Epithelial cell of esophagus (primary cell): ENCODE measurements around the gene MACF1.

ENCODE experiments used
- DNase-seq: peaks from one replicate; pipeline ENCODE4 v3.0.0; 2010; ENCODE audit warnings: low read depth
- H3K4me3 ChIP-seq: 2 replicates; pipeline ENCODE4 v1.5.1; 2011; ENCODE audit warnings: mild to moderate bottlenecking, low read length, control low read depth
- TF ChIP-seq, protein P1 (sequence below): IDR thresholded peaks from 2 replicates; pipeline ENCODE4 v1.5.1; 2011; ENCODE audit warnings: low read depth, mild to moderate bottlenecking, low read length, control low read depth, inconsistent platforms; ENCODE audit not compliant: insufficient read depth; ENCODE audit errors: missing control alignments

Gene MACF1

DNA sequence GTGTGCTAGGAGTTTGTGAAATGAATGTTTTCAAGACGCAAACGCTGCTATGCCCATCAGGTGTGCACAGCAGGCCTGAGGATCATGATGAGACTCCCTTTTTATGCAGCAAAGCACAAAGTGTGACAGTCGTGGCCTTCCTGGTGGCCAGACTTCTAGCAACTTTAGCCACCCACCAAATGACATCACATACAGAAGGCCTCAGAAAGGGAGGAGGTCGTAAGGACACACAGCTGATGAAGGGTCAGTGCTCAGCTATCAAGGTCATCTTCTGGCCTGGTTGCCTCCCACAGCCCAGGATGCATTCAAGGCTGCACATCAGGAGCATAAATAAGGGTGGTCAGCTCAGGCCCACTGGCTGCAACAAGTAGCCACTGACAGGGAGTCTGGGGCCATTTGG, 323.6 kb downstream of the MACF1 start:
- no peak overlapping the region for H3K4me3 ChIP-seq
- DNase-seq, result no peak
- TF ChIP-seq, protein P1, sequence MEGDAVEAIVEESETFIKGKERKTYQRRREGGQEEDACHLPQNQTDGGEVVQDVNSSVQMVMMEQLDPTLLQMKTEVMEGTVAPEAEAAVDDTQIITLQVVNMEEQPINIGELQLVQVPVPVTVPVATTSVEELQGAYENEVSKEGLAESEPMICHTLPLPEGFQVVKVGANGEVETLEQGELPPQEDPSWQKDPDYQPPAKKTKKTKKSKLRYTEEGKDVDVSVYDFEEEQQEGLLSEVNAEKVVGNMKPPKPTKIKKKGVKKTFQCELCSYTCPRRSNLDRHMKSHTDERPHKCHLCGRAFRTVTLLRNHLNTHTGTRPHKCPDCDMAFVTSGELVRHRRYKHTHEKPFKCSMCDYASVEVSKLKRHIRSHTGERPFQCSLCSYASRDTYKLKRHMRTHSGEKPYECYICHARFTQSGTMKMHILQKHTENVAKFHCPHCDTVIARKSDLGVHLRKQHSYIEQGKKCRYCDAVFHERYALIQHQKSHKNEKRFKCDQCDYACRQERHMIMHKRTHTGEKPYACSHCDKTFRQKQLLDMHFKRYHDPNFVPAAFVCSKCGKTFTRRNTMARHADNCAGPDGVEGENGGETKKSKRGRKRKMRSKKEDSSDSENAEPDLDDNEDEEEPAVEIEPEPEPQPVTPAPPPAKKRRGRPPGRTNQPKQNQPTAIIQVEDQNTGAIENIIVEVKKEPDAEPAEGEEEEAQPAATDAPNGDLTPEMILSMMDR, result no peak

DNA sequence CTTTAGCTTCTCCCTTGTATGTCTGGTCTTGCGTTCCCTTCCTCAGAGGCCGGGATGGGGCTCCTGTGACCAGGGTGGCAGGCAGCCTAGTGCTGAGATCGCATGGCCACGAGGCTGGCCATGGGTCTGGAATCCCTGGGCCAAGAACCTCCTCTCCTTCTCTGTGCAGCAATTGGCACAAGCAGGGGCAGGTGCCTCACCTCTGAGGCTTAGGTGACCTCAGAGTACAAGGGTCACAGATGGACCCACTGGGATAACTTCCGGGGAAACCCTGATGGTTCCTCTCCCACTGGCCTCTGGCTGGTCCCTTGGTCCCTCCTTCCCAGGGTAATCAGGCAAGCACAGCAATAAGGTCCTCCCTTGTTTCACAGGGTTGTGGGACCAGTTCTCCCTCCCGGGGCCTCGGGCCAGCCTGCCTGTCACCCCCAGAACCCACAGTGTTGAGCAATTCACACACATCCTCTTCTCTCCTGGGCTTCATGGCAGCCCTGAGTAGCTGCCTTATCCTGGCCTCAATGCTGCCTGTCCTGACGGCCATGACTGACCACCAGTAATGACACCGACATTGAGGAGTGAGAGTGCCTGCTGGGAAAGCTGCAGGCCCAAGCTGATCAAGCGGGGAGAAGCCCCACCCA, 325.5 kb downstream of the MACF1 start:
- no peak overlapping the region for H3K4me3 ChIP-seq
- DNase-seq, result no peak
- TF ChIP-seq, protein P1, result no peak

DNA sequence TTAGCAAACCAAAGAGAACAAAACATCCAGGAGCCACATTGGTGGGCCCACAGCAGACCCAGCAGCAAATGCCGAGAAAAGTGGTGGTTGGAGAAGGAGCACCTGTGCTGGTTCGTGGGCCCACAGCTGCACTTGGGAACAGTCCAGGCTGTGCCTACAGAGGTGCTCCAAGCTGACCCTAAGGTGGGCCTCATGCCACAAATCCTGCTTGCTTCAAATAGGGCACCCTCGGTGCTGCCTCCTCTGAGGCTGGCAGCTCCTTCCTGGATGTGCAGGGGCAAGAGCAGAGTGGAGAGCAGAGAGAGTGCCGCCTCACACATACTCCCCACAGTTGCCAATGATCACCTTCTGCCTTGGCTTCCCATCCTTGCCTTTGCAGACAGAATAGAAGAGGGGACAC, 327.0 kb downstream of the MACF1 start:
- TF ChIP-seq, protein P1, result no peak
- H3K4me3 ChIP-seq, result no peak overlapping the region
- no peak for DNase-seq

DNA sequence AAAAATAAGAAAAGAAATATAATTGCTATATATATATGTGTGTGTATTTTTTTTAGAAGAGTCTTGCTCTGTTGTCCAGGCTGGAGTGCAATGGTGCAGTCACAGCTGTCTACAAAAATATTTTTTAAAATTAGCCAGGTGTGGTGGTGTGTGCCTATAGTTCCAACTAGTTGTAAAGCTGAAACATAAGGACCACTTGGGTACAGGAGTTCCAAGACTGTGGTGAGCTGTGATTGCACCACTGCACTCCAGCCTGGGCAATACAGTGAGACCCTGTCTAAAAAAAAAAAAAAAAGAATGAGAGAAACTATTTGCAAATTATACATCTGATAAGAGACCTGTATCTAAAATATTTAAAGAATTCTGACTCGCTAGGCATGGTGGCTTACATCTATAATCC, 328.9 kb downstream of the MACF1 start:
- no peak for DNase-seq
- TF ChIP-seq, protein P1, result no peak
- H3K4me3 ChIP-seq, result no peak overlapping the region
